Astrocyte (in vitro differentiated cells and primary cell): ENCODE measurements around the gene RPLP1. TPM values are rescaled to one million over a fixed set of nuclear protein-coding genes. Genes with fewer than 3 reads are reported as not detected.

Experiments
- DNase-seq: peaks from one replicate; pipeline ENCODE4 v3.0.0-alpha.2; 2010; ENCODE audit warnings: low read depth
- FAIRE-seq: peaks from 2 replicates; lab custom pipeline; 2011; peaks lifted over from hg19 to GRCh38; lab: Jason Lieb, UNC
- H2AFZ ChIP-seq: 2 replicates; pipeline ENCODE4 v1.6.0; 2012; ENCODE audit warnings: low read depth, low read length, inconsistent platforms
- H3K27ac ChIP-seq: 2 replicates; pipeline ENCODE4 v1.5.1; 2011; ENCODE audit warnings: low read depth, low read length, inconsistent platforms
- H3K27me3 ChIP-seq: 2 replicates; pipeline ENCODE4 v1.6.0; 2011; ENCODE audit warnings: low read length, inconsistent platforms; ENCODE audit not compliant: insufficient read depth
- H3K36me3 ChIP-seq: 2 replicates; pipeline ENCODE4 v1.5.1; 2011; ENCODE audit warnings: low read length, inconsistent platforms; ENCODE audit not compliant: insufficient read depth
- H3K4me1 ChIP-seq: 2 replicates; pipeline ENCODE4 v1.5.1; 2011; ENCODE audit warnings: low read length, inconsistent platforms; ENCODE audit not compliant: insufficient read depth
- H3K4me2 ChIP-seq: 2 replicates; pipeline ENCODE4 v1.6.0; 2012; ENCODE audit warnings: low read length, inconsistent platforms
- H3K4me3 ChIP-seq: 2 replicates; pipeline ENCODE4 v1.5.1; 2011; ENCODE audit warnings: low read depth, mild to moderate bottlenecking, low read length, inconsistent platforms; ENCODE audit not compliant: insufficient read depth
- H3K79me2 ChIP-seq: 2 replicates; pipeline ENCODE4 v1.6.0; 2012; ENCODE audit warnings: mild to moderate bottlenecking, low read length, inconsistent platforms; ENCODE audit not compliant: insufficient read depth
- H3K9ac ChIP-seq: 2 replicates; pipeline ENCODE4 v1.6.0; 2012; ENCODE audit warnings: mild to moderate bottlenecking, low read length, inconsistent platforms
- H3K9me3 ChIP-seq: 2 replicates; pipeline ENCODE4 v1.5.1; 2012; ENCODE audit warnings: low read depth, mild to moderate bottlenecking, low read length, inconsistent platforms; ENCODE audit not compliant: insufficient read depth
- H4K20me1 ChIP-seq: 2 replicates; pipeline ENCODE4 v1.6.0; 2012; ENCODE audit warnings: low read length, inconsistent platforms; ENCODE audit not compliant: insufficient read depth
- H3K27ac Mint-ChIP-seq: one replicate; pipeline ENCODE4 v1.8.0; 2021; ENCODE audit warnings: mild to moderate bottlenecking, mixed read lengths; ENCODE audit not compliant: unreplicated experiment
- H3K27me3 Mint-ChIP-seq: one replicate; pipeline ENCODE4 v1.8.0; 2021; ENCODE audit warnings: low read depth, mixed read lengths; ENCODE audit not compliant: unreplicated experiment
- H3K36me3 Mint-ChIP-seq: one replicate; pipeline ENCODE4 v1.8.0; 2021; ENCODE audit warnings: low read depth, mixed read lengths; ENCODE audit not compliant: unreplicated experiment
- H3K4me1 Mint-ChIP-seq: one replicate; pipeline ENCODE4 v1.8.0; 2021; ENCODE audit warnings: low read depth, mixed read lengths; ENCODE audit not compliant: unreplicated experiment
- H3K4me3 Mint-ChIP-seq: one replicate; pipeline ENCODE4 v1.8.0; 2021; ENCODE audit warnings: mild to moderate bottlenecking, moderate library complexity, mixed read lengths; ENCODE audit not compliant: unreplicated experiment
- H3K9me3 Mint-ChIP-seq: one replicate; pipeline ENCODE4 v1.8.0; 2021; ENCODE audit warnings: mild to moderate bottlenecking, mixed read lengths; ENCODE audit not compliant: unreplicated experiment
- CTCF ChIP-seq: IDR thresholded peaks from 2 replicates; pipeline ENCODE4 v1.5.1; 2011; ENCODE audit warnings: low read depth, mild to moderate bottlenecking, inconsistent platforms, low read length, moderate library complexity; ENCODE audit not compliant: insufficient read depth
- EZH2 ChIP-seq: IDR thresholded peaks from 2 replicates; pipeline ENCODE4 v1.6.1; 2012; ENCODE audit warnings: mild to moderate bottlenecking, low read length, inconsistent platforms; ENCODE audit not compliant: insufficient read depth
- total RNA-seq: library from RNA; stranded (reverse); gene quantifications from 2 replicates; pipeline ENCODE4 v1.2.1, GENCODE V29; 2021

The RPLP1 gene
- total RNA-seq, 1 donor from 2014 or later, result 1,465 TPM

- Histone ChIP-seq H3K4me1 (no peaks in the 10 kb centered on the region), H4K20me1 (no peaks in the 10 kb centered on the region), H3K4me3 (no peak overlapping the region), H3K9ac (no peak overlapping the region), H3K79me2 (no peaks in the 10 kb centered on the region), H3K36me3 (no peaks in the 10 kb centered on the region), H3K9me3 (no peaks in the 10 kb centered on the region), H3K27me3 (peaks cover 5% of the 10 kb centered on the region), H3K4me2 (no peak overlapping the region), H3K27ac (no peak overlapping the region), H2AFZ (no peak overlapping the region)
- H3K27ac Mint-ChIP-seq, result no peak overlapping the region
- H3K4me1 Mint-ChIP-seq, result peaks cover 6% of the 10 kb centered on the region
- H3K9me3 Mint-ChIP-seq, result no peaks in the 10 kb centered on the region
- DNase-seq (no peak), FAIRE-seq (no peak)
- H3K36me3 Mint-ChIP-seq, result no peaks in the 10 kb centered on the region
- no peak for TF ChIP-seq EZH2
- TF ChIP-seq CTCF, result no peak
- H3K4me3 Mint-ChIP-seq, result no peak overlapping the region
- peaks cover 39% of the 10 kb centered on the region for H3K27me3 Mint-ChIP-seq
These were observed 47.7 kb downstream of the RPLP1 start for GRCh38 chr15:69500339-69500738.

- Mint-ChIP-seq H3K27ac (no peak overlapping the region), H3K9me3 (no peaks in the 10 kb centered on the region), H3K27me3 (peaks cover 43% of the 10 kb centered on the region), H3K36me3 (no peaks in the 10 kb centered on the region), H3K4me1 (peaks cover 6% of the 10 kb centered on the region), H3K4me3 (no peak overlapping the region)
- no peak for FAIRE-seq
- Histone ChIP-seq H3K27me3 (peaks cover 3% of the 10 kb centered on the region), H3K9ac (no peak overlapping the region), H3K4me2 (no peak overlapping the region), H3K36me3 (no peaks in the 10 kb centered on the region), H4K20me1 (no peaks in the 10 kb centered on the region), H3K4me3 (no peak overlapping the region), H3K9me3 (no peaks in the 10 kb centered on the region), H3K79me2 (no peaks in the 10 kb centered on the region), H3K4me1 (no peaks in the 10 kb centered on the region), H2AFZ (no peak overlapping the region), H3K27ac (no peak overlapping the region)
- DNase-seq, result no peak
- TF ChIP-seq EZH2, result no peak
- TF ChIP-seq CTCF, result no peak
These were observed 48.8 kb downstream of the RPLP1 start for GRCh38 chr15:69501456-69501855.

GRCh38 chr15:69502470-69503045, 49.9 kb downstream of the RPLP1 start:
- Histone ChIP-seq H4K20me1 (no peaks in the 10 kb centered on the region), H3K27ac (no peak overlapping the region), H3K9me3 (no peaks in the 10 kb centered on the region), H3K9ac (no peak overlapping the region), H3K4me2 (no peak overlapping the region), H3K79me2 (no peaks in the 10 kb centered on the region), H3K4me1 (no peaks in the 10 kb centered on the region), H3K36me3 (no peaks in the 10 kb centered on the region), H3K27me3 (peaks cover 3% of the 10 kb centered on the region), H3K4me3 (no peak overlapping the region), H2AFZ (no peak overlapping the region)
- FAIRE-seq (no peak), DNase-seq (no peak)
- no peak for TF ChIP-seq CTCF
- Mint-ChIP-seq H3K27ac (no peak overlapping the region), H3K9me3 (no peaks in the 10 kb centered on the region), H3K27me3 (peaks cover 43% of the 10 kb centered on the region), H3K4me1 (peaks cover 4% of the 10 kb centered on the region), H3K4me3 (no peak overlapping the region), H3K36me3 (no peaks in the 10 kb centered on the region)
